Activated CD4-positive, alpha-beta T cell treated with anti-CD3 and anti-CD28 coated beads, Interleukin-2, amount 50 U/mL, for 4 hours (primary cell): ENCODE data around the gene SLC35B2.
"Not testable (repeated sequence)": the region's sequence is repeated elsewhere in the genome, so short reads cannot be mapped to it uniquely, and the experiment has no call there.

Experiments
- DNase-seq, 2 experiments: peaks; one replicate each; pipeline ENCODE4 v3.0.0-alpha.2; 2020

Gene SLC35B2

GRCh38 chr6:44232676-44233566 is 24.4 kb downstream of the SLC35B2 start:
- DNase-seq = no peak

- DNase-seq = not testable (repeated sequence)
Observed at GRCh38 chr6:44231426-44231825, 25.9 kb downstream of the SLC35B2 start.

GRCh38 chr6:44230034-44230675 is 27.2 kb downstream of the SLC35B2 start:
- no peak for DNase-seq

- DNase-seq = no peak
Observed at GRCh38 chr6:44229376-44230033, 27.8 kb downstream of the SLC35B2 start.

- DNase-seq = no peak
Observed at GRCh38 chr6:44228836-44229235, 28.5 kb downstream of the SLC35B2 start.

- no peak for DNase-seq
Observed at GRCh38 chr6:44228433-44228832, 28.9 kb downstream of the SLC35B2 start.

- DNase-seq = no peak
Observed at GRCh38 chr6:44228031-44228430, 29.3 kb downstream of the SLC35B2 start.

GRCh38 chr6:44227148-44227793 is 30.1 kb downstream of the SLC35B2 start:
- no peak for DNase-seq

- DNase-seq = no peak
Observed at GRCh38 chr6:44226368-44227147, 30.8 kb downstream of the SLC35B2 start.

GRCh38 chr6:44225579-44226325 is 31.6 kb downstream of the SLC35B2 start:
- no peak for DNase-seq

GRCh38 chr6:44224965-44225305 is 32.4 kb downstream of the SLC35B2 start:
- no peak for DNase-seq

- DNase-seq = no peak
Observed at GRCh38 chr6:44224029-44224964, 33.0 kb downstream of the SLC35B2 start.

- DNase-seq = peak; percentile 82 to 83
Observed at GRCh38 chr6:44223319-44224028, 33.9 kb downstream of the SLC35B2 start, which contains the start of gene SLC29A1. TSS of gene SLC29A1 (plus strand) at chr6:44223595. CDS start at chr6:44227314, 3,719 bp downstream.

GRCh38 chr6:44222486-44223318 is 34.6 kb downstream of the SLC35B2 start:
- no peak for DNase-seq

- no peak for DNase-seq
Observed at GRCh38 chr6:44221961-44222335, 35.4 kb downstream of the SLC35B2 start.

- peak; percentile 62 to 65 for DNase-seq
Observed at GRCh38 chr6:44221291-44221960, 35.9 kb downstream of the SLC35B2 start.

GRCh38 chr6:44220913-44221290 is 36.4 kb downstream of the SLC35B2 start:
- no peak for DNase-seq
